Astrocyte (in vitro differentiated cells and primary cell): ENCODE measurements around the gene ICAM5. TPM values are rescaled to one million over a fixed set of nuclear protein-coding genes. Genes with fewer than 3 reads are reported as not detected.

Source experiments
- DNase-seq: peaks from one replicate; pipeline ENCODE4 v3.0.0-alpha.2; 2010; ENCODE audit warnings: low read depth
- FAIRE-seq: peaks from 2 replicates; lab custom pipeline; 2011; peaks lifted over from hg19 to GRCh38; lab: Jason Lieb, UNC
- H2AFZ ChIP-seq: 2 replicates; pipeline ENCODE4 v1.6.0; 2012; ENCODE audit warnings: low read depth, low read length, inconsistent platforms
- H3K27ac ChIP-seq: 2 replicates; pipeline ENCODE4 v1.5.1; 2011; ENCODE audit warnings: low read depth, low read length, inconsistent platforms
- H3K27me3 ChIP-seq: 2 replicates; pipeline ENCODE4 v1.6.0; 2011; ENCODE audit warnings: low read length, inconsistent platforms; ENCODE audit not compliant: insufficient read depth
- H3K36me3 ChIP-seq: 2 replicates; pipeline ENCODE4 v1.5.1; 2011; ENCODE audit warnings: low read length, inconsistent platforms; ENCODE audit not compliant: insufficient read depth
- H3K4me1 ChIP-seq: 2 replicates; pipeline ENCODE4 v1.5.1; 2011; ENCODE audit warnings: low read length, inconsistent platforms; ENCODE audit not compliant: insufficient read depth
- H3K4me2 ChIP-seq: 2 replicates; pipeline ENCODE4 v1.6.0; 2012; ENCODE audit warnings: low read length, inconsistent platforms
- H3K4me3 ChIP-seq: 2 replicates; pipeline ENCODE4 v1.5.1; 2011; ENCODE audit warnings: low read depth, mild to moderate bottlenecking, low read length, inconsistent platforms; ENCODE audit not compliant: insufficient read depth
- H3K79me2 ChIP-seq: 2 replicates; pipeline ENCODE4 v1.6.0; 2012; ENCODE audit warnings: mild to moderate bottlenecking, low read length, inconsistent platforms; ENCODE audit not compliant: insufficient read depth
- H3K9ac ChIP-seq: 2 replicates; pipeline ENCODE4 v1.6.0; 2012; ENCODE audit warnings: mild to moderate bottlenecking, low read length, inconsistent platforms
- H3K9me3 ChIP-seq: 2 replicates; pipeline ENCODE4 v1.5.1; 2012; ENCODE audit warnings: low read depth, mild to moderate bottlenecking, low read length, inconsistent platforms; ENCODE audit not compliant: insufficient read depth
- H4K20me1 ChIP-seq: 2 replicates; pipeline ENCODE4 v1.6.0; 2012; ENCODE audit warnings: low read length, inconsistent platforms; ENCODE audit not compliant: insufficient read depth
- H3K27ac Mint-ChIP-seq: one replicate; pipeline ENCODE4 v1.8.0; 2021; ENCODE audit warnings: mild to moderate bottlenecking, mixed read lengths; ENCODE audit not compliant: unreplicated experiment
- H3K27me3 Mint-ChIP-seq: one replicate; pipeline ENCODE4 v1.8.0; 2021; ENCODE audit warnings: low read depth, mixed read lengths; ENCODE audit not compliant: unreplicated experiment
- H3K36me3 Mint-ChIP-seq: one replicate; pipeline ENCODE4 v1.8.0; 2021; ENCODE audit warnings: low read depth, mixed read lengths; ENCODE audit not compliant: unreplicated experiment
- H3K4me1 Mint-ChIP-seq: one replicate; pipeline ENCODE4 v1.8.0; 2021; ENCODE audit warnings: low read depth, mixed read lengths; ENCODE audit not compliant: unreplicated experiment
- H3K4me3 Mint-ChIP-seq: one replicate; pipeline ENCODE4 v1.8.0; 2021; ENCODE audit warnings: mild to moderate bottlenecking, moderate library complexity, mixed read lengths; ENCODE audit not compliant: unreplicated experiment
- H3K9me3 Mint-ChIP-seq: one replicate; pipeline ENCODE4 v1.8.0; 2021; ENCODE audit warnings: mild to moderate bottlenecking, mixed read lengths; ENCODE audit not compliant: unreplicated experiment
- CTCF ChIP-seq: IDR thresholded peaks from 2 replicates; pipeline ENCODE4 v1.5.1; 2011; ENCODE audit warnings: low read depth, mild to moderate bottlenecking, inconsistent platforms, low read length, moderate library complexity; ENCODE audit not compliant: insufficient read depth
- EZH2 ChIP-seq: IDR thresholded peaks from 2 replicates; pipeline ENCODE4 v1.6.1; 2012; ENCODE audit warnings: mild to moderate bottlenecking, low read length, inconsistent platforms; ENCODE audit not compliant: insufficient read depth
- total RNA-seq: library from RNA; stranded (reverse); gene quantifications from 2 replicates; pipeline ENCODE4 v1.2.1, GENCODE V29; 2021

The ICAM5 gene
- total RNA-seq, 1 donor from 2014 or later: 0.07 TPM

GRCh38 chr19:10286803-10287737, 2.7 kb upstream of the ICAM5 start, which contains the start of gene ICAM4:
TSS of gene ICAM4 (plus strand) at chr19:10286955. CDS start at chr19:10287013, 58 bp downstream.
- peaks cover 69% of the 10 kb centered on the region for H3K27me3 Mint-ChIP-seq
- peak within 1 kb of the TSS; percentile 25 for H2AFZ ChIP-seq
- peak within 1 kb of the TSS; percentile 55 for H3K4me2 ChIP-seq
- TF ChIP-seq EZH2 (no peak), CTCF (no peak)
- no peak within 1 kb of the TSS for H3K4me3 ChIP-seq
- FAIRE-seq (no peak), DNase-seq (no peak)
- H3K27ac ChIP-seq: no peak within 1 kb of the TSS
- H3K27ac Mint-ChIP-seq: no peak within 1 kb of the TSS
- no peak within 1 kb of the TSS for H3K9ac ChIP-seq
- H4K20me1 ChIP-seq: peaks cover 8% of the 10 kb centered on the region
- peaks cover 12% of the 10 kb centered on the region for H3K9me3 Mint-ChIP-seq
- H3K36me3 Mint-ChIP-seq: no peaks in the 10 kb centered on the region
- H3K4me1 Mint-ChIP-seq: peaks cover 5% of the 10 kb centered on the region
- no peaks in the 10 kb centered on the region for H3K9me3 ChIP-seq
- H3K79me2 ChIP-seq: no peaks in the 10 kb centered on the region
- no peaks in the 10 kb centered on the region for H3K36me3 ChIP-seq
- peaks cover 27% of the 10 kb centered on the region for H3K4me1 ChIP-seq
- H3K27me3 ChIP-seq: peaks cover 35% of the 10 kb centered on the region
- no peak within 1 kb of the TSS for H3K4me3 Mint-ChIP-seq

- DNase-seq: no peak
These were observed 1.0 kb upstream of the ICAM5 start for GRCh38 chr19:10288662-10289166.

More at GRCh38 chr19:10288662-10289166, 1.0 kb upstream of the ICAM5 start:
- Mint-ChIP-seq H3K27me3 (peaks cover 76% of the 10 kb centered on the region), H3K4me1 (peaks cover 5% of the 10 kb centered on the region), H3K27ac (no peak overlapping the region), H3K36me3 (peaks cover 2% of the 10 kb centered on the region), H3K9me3 (peaks cover 23% of the 10 kb centered on the region), H3K4me3 (peak overlapping the region; percentile 20)
- TF ChIP-seq CTCF (no peak), EZH2 (no peak)
- Histone ChIP-seq H3K4me3 (peak overlapping the region; percentile 36), H3K4me2 (peak overlapping the region; percentile 82), H3K9me3 (peaks cover 7% of the 10 kb centered on the region), H3K27me3 (peaks cover 51% of the 10 kb centered on the region), H3K27ac (no peak overlapping the region), H4K20me1 (peaks cover 16% of the 10 kb centered on the region), H3K79me2 (no peaks in the 10 kb centered on the region), H2AFZ (peak overlapping the region; percentile 60), H3K9ac (no peak overlapping the region), H3K4me1 (peaks cover 32% of the 10 kb centered on the region), H3K36me3 (no peaks in the 10 kb centered on the region)
- no peak for FAIRE-seq
